Breast epithelium (tissue), 3 donors: Measurements from ENCODE around the gene CHCHD4.

ENCODE experiments used
- POLR2AphosphoS5 ChIP-seq, 3 donors: sonication (generic); formaldehyde crosslinking; IDR thresholded peaks; one replicate each; pipeline ENCODE4 v1.6.1; 2017; ENCODE audit warnings: antibody characterized with exemption in 3 of 3
- TF ChIP-seq, protein P1 (sequence below), 3 donors: fragments of 450-650 bp; IDR thresholded peaks; one replicate each; pipeline ENCODE4 v1.5.1; 2016 to 2017; ENCODE audit warnings: antibody characterized with exemption in 3 of 3, mild to moderate bottlenecking in 3 of 3, moderate library complexity in 3 of 3

DNA sequence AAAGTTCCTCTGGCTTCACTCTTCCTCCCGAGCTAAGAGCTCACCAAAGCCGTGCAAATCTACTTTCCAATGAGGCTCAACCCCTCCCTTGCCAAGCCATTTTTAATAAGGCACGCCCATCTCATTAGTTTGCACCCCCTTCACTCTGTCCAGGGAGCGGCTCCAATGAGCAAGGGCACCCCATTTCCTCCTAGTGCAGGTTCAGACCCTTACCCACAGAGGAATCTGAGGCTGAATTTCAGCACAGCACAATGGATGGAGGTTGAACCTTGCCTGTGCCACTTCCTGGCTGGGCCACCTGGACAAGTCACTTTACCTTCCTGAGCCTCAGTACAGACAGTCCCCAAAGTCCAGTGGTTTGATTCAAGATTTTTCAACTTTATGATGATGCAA is 28.3 kb upstream of the CHCHD4 start:
- no peak for TF ChIP-seq POLR2AphosphoS5 (IDR thresholded peaks at IDR 0.05)
- TF ChIP-seq, protein P1, sequence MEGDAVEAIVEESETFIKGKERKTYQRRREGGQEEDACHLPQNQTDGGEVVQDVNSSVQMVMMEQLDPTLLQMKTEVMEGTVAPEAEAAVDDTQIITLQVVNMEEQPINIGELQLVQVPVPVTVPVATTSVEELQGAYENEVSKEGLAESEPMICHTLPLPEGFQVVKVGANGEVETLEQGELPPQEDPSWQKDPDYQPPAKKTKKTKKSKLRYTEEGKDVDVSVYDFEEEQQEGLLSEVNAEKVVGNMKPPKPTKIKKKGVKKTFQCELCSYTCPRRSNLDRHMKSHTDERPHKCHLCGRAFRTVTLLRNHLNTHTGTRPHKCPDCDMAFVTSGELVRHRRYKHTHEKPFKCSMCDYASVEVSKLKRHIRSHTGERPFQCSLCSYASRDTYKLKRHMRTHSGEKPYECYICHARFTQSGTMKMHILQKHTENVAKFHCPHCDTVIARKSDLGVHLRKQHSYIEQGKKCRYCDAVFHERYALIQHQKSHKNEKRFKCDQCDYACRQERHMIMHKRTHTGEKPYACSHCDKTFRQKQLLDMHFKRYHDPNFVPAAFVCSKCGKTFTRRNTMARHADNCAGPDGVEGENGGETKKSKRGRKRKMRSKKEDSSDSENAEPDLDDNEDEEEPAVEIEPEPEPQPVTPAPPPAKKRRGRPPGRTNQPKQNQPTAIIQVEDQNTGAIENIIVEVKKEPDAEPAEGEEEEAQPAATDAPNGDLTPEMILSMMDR (IDR thresholded peaks at IDR 0.05) = no peak
